ENCODE data around the gene NCOA7. TPM values are rescaled to one million over a fixed set of nuclear protein-coding genes. Genes with fewer than 3 reads are reported as not detected.

NCOA7 gene
- total and polyA plus RNA-seq, 9 of the 15 experiments (the other 6 are each of a cell fraction or from before 2014, with no cell fraction given): 5.8 to 14.6 (median 9.3) TPM

GRCh38 chr6:125790358-125791150 is at the start of gene NCOA7 (continued):
- TF ChIP-seq SRSF1 (IDR thresholded peaks at IDR 0.05; ENCODE audit: low read depth, low read length): no peak
- TF ChIP-seq ZNF436 (CRISPR knock-in tag; IDR thresholded peaks at IDR 0.05): no peak
- TF ChIP-seq RB1 (IDR thresholded peaks at IDR 0.05; ENCODE audit: low read depth): peak; percentile 57; the same call in 1 of the 2 replicates
- peak; percentile 84 for TF ChIP-seq RBFOX2 (IDR thresholded peaks at IDR 0.05; ENCODE audit: low read depth, low read length)
- no peak for TF ChIP-seq RBM39 (optimal IDR thresholded peaks at IDR 0.05; ENCODE audit: low read depth, low read length)
- TF ChIP-seq ZNF780A (CRISPR knock-in tag; IDR thresholded peaks at IDR 0.05): no peak
- peak in 1 of 2 experiments; percentile 56; a peak in 1 of 4 replicates for TF ChIP-seq HDAC1 (IDR thresholded peaks at IDR 0.05)
- TF ChIP-seq FOXJ3 (CRISPR knock-in tag; IDR thresholded peaks at IDR 0.05): no peak
- TF ChIP-seq JUN (IDR thresholded peaks at IDR 0.05; ENCODE audit: borderline replicate concordance, low read depth, low read length): no peak
- no peak for TF ChIP-seq JUN (CRISPR knock-in tag; IDR thresholded peaks at IDR 0.05; ENCODE audit: borderline replicate concordance)
- TF ChIP-seq TCF7L2 (IDR thresholded peaks at IDR 0.05; ENCODE audit: low read depth, low read length): no peak
- TF ChIP-seq E2F4 (CRISPR knock-in tag; IDR thresholded peaks at IDR 0.05; ENCODE audit: low read depth): no peak
- TF ChIP-seq MYC (IDR thresholded peaks at IDR 0.05; ENCODE audit: low read depth, low read length): peak; percentile 7
- no peak for TF ChIP-seq MYC (CRISPR knock-in tag; IDR thresholded peaks at IDR 0.05; ENCODE audit: borderline replicate concordance, low read depth)
- no peak for TF ChIP-seq BMI1 (IDR thresholded peaks at IDR 0.05; ENCODE audit: low read length)
- TF ChIP-seq GTF2B (IDR thresholded peaks at IDR 0.05; ENCODE audit: extremely low read depth, insufficient read length): no peak
- TF ChIP-seq NR4A1 (CRISPR knock-in tag; IDR thresholded peaks at IDR 0.05): no peak
- TF ChIP-seq NR4A1 (tag; IDR thresholded peaks at IDR 0.05): peak; percentile 45; the same call in 1 of the 2 replicates
- no peak for TF ChIP-seq MECOM (CRISPR knock-in tag; IDR thresholded peaks at IDR 0.05)
- TF ChIP-seq MEF2A (IDR thresholded peaks at IDR 0.05; ENCODE audit: control insufficient read depth, low read depth, low read length): no peak
- no peak for TF ChIP-seq ZSCAN29 (IDR thresholded peaks at IDR 0.05)
- TF ChIP-seq TFAM (CRISPR knock-in tag; conservative IDR thresholded peaks at IDR 0.05): no peak
- no peak for TF ChIP-seq ZNF384 (IDR thresholded peaks at IDR 0.05; ENCODE audit: low read depth, low read length)
- peak; percentile 94 for TF ChIP-seq ARID3B (CRISPR knock-in tag; IDR thresholded peaks at IDR 0.05; ENCODE audit: borderline replicate concordance)
- TF ChIP-seq CTCF (IDR thresholded peaks at IDR 0.05 in 2 of 3, conservative IDR thresholded peaks at IDR 0.05 in 1 of 3; ENCODE audit: insufficient read depth in 2 of 3, low read depth in 1 of 3, low read length in 3 of 3): peak in 1 of 3 experiments; percentile 10; a peak in 1 of 6 replicates
